ENCODE results near the gene CACNG4. TPM values are rescaled to one million over a fixed set of nuclear protein-coding genes. Genes with fewer than 3 reads are reported as not detected.

The CACNG4 gene
- 0.26 TPM in 1 of 2 replicates, not detected in the other for total RNA-seq

DNA sequence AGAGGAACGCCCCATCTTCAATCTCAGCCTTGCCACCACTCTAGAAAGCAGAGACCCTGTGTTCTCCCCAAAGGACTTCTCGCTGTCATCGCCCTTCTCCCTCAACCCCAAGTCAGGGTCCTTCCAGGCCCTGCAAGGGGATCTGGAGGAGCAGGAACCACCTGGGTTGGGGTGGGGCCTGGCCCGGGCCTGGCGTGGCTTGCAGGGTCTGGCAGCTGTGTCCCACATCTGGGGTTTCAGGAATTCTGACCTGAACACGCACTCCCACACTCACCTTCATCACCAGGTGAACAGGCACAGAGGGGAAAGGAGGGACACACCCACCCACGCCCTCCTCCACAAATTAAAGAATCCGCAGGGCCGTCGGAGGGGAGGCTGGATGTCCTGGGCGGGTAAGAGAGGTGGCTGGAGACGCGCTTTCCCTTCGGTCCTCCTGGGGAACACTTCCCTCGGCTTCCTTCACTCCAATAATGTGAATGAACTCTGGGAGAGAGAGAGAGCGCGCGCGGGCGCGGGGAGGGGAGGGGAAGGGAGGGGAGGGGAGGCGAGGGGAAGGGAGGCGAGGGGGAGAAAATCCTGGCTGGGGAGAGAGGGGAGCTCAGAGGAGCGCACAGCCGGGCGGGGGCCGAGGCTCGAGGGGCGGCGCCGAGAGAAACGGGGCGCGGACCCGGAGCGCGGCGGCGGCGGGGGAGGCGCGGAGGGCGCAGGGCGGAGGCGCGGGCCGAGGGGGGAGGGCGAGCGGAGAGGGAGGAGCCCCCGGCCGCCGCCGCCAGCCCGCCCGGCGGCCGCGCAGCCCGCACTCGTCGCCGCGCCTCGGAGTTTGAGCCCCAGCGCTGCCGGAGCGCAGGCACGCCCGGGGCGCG lies at the start of gene CACNG4:
Gene CACNG4, plus strand, starts transcription at position 799 of the 863 bp plus-strand sequence. CDS start 205 bp downstream, outside the sequence.

DNA sequence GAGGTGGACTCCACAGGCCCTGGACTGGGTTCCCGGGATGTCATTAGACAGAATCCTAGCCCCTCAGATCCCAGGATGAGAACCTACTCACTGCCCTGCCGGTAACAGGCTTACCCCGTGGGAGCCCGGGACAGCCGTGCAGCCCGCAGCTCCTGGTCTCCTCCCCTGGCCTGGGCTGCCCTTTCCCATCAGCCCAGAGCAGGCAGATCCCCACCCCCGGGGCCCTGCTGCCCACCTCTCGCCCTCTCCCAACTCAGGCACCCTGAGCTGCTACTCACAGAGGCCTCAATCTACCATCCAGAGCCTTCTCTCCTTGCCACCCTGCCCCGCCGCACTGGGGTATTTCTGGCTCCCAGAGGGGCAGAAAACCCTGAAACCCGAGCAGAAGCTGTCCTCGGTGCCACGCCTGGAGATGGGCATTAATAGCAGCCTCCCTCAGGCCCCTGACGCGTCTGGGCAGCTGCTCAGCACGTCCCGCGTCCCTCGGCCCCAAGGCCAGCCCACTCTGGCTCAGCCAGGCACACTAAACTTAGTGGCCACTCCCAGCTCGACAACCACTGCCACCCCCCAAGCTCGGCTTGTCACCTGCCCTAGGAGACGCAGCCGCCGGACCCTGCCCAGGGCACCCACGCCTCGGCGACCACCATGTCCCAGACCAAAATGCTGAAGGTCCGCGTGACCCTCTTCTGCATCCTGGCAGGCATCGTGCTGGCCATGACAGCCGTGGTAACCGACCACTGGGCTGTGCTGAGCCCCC lies 79.7 kb downstream of the CACNG4 start, which contains the start of gene CACNG1:
Gene CACNG1, plus strand, starts transcription at position 539 of the 757 bp plus-strand sequence. Its CDS starts 107 bp downstream, at position 646.

Other genes with a start within 250 kb of the CACNG4 start
- not detected in 2 replicates for gene CACNG5, start 129.6 kb upstream of the CACNG4 start, total RNA-seq
- not detected in 2 replicates for gene CACNG1, start 79.8 kb downstream of the CACNG4 start, total RNA-seq